ENCODE data around the gene ATP6V1A.

DNA sequence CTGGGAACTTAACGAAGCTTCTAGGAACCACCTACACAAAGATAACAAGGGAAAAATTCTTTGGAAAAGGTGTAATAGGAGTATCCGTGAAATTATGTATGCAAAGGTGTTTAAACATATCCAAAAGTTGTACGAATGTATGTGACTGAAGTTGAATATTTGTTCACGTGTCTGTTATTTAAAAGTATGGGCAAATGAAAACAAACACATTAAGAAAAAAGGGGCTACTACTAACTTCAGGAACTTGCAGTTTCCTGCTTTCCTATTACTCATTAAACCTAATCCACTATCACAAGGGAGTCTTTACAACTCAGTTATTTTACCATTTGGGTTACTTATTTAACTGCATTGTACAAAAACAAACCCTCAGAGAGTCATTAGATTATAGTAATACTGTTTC, 57.8 kb downstream of the ATP6V1A start:
- TF ChIP-seq CTCF (IDR thresholded peaks at IDR 0.05; ENCODE audit: poor library complexity, severe bottlenecking) (no peak), TAF1 (IDR thresholded peaks at IDR 0.05; ENCODE audit: low read depth) (no peak), EZH2 (IDR thresholded peaks at IDR 0.05; ENCODE audit: borderline replicate concordance, insufficient read depth, low read length, poor library complexity, severe bottlenecking) (no peak), RAD21 (conservative IDR thresholded peaks at IDR 0.05) (no peak), EP300 (conservative IDR thresholded peaks at IDR 0.05; ENCODE audit: poor library complexity, severe bottlenecking) (no peak)

Measured in neural cell (in vitro differentiated cells).